A673 (cell line): Measurements from ENCODE around the gene CYP20A1.

Experiments
- EZH2 ChIP-seq: fragments of 200-600 bp; sonication (generic); IDR thresholded peaks from 2 replicates; pipeline ENCODE4 v1.6.1; 2017; ENCODE audit warnings: borderline replicate concordance, low read depth, mild to moderate bottlenecking, mixed read lengths, antibody characterized with exemption, low read length; ENCODE audit not compliant: poor library complexity, severe bottlenecking
- TF ChIP-seq, protein P1 (sequence below): fragments of 300-800, 200-600 bp; sonication (generic); conservative IDR thresholded peaks from 2 replicates; pipeline ENCODE4 v1.5.1; 2017; ENCODE audit warnings: low read depth, mild to moderate bottlenecking, antibody characterized with exemption, low read length, moderate library complexity, mixed read lengths

DNA sequence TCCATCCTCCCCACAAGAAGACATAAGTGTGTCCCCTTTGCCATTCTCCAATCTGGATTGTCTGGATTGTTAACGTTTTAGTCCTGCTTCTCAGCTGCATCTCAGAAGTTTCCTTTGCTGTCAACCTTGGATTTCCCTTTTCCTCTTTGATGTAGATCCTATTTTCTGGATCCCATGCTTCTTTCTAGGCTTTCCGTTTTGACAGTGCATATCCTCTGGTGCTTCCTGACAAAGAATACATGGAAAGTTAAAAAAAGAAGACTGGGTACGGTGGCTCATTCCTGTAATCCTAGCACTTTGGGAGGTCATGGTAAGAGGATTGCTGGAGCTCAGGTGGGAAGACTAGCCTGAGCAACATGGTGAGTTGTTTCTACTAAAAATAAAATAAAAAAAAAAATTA lies 116.1 kb downstream of the CYP20A1 start:
- TF ChIP-seq, protein P1, sequence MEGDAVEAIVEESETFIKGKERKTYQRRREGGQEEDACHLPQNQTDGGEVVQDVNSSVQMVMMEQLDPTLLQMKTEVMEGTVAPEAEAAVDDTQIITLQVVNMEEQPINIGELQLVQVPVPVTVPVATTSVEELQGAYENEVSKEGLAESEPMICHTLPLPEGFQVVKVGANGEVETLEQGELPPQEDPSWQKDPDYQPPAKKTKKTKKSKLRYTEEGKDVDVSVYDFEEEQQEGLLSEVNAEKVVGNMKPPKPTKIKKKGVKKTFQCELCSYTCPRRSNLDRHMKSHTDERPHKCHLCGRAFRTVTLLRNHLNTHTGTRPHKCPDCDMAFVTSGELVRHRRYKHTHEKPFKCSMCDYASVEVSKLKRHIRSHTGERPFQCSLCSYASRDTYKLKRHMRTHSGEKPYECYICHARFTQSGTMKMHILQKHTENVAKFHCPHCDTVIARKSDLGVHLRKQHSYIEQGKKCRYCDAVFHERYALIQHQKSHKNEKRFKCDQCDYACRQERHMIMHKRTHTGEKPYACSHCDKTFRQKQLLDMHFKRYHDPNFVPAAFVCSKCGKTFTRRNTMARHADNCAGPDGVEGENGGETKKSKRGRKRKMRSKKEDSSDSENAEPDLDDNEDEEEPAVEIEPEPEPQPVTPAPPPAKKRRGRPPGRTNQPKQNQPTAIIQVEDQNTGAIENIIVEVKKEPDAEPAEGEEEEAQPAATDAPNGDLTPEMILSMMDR = no peak
- no peak for TF ChIP-seq EZH2
